Keratinocyte (primary cell): Measurements from ENCODE around the gene SHC1. TPM values are rescaled to one million over a fixed set of nuclear protein-coding genes. Genes with fewer than 3 reads are reported as not detected.

Experiments
- DNase-seq: peaks from one replicate; pipeline ENCODE4 v3.0.0-alpha.2; 2011; ENCODE audit warnings: low read depth, missing footprints, low spot score
- FAIRE-seq: peaks from 2 replicates; lab custom pipeline; 2011; peaks lifted over from hg19 to GRCh38; lab: Jason Lieb, UNC
- H2AFZ ChIP-seq: 2 replicates; pipeline ENCODE4 v1.6.0; 2012; ENCODE audit warnings: low read length, control low read depth, inconsistent platforms; ENCODE audit not compliant: control insufficient read depth
- H3K27ac ChIP-seq: 2 replicates; pipeline ENCODE4 v1.5.1; 2011; ENCODE audit warnings: low read length; ENCODE audit not compliant: control insufficient read depth, insufficient read depth
- H3K27me3 ChIP-seq: 3 replicates; pipeline ENCODE4 v1.6.0; 2011; ENCODE audit warnings: low read length; ENCODE audit not compliant: control insufficient read depth, insufficient read depth; ENCODE audit errors: extremely low read depth
- H3K36me3 ChIP-seq, 2 experiments: 2 replicates in 1 of 2; 3 replicates in 1 of 2; pipeline ENCODE4 v1.5.1; 2011; ENCODE audit warnings: low read length in 2 of 2, mild to moderate bottlenecking in 1 of 2; ENCODE audit not compliant: control insufficient read depth in 2 of 2, insufficient read depth in 2 of 2; ENCODE audit errors: extremely low read depth in 1 of 2
- H3K4me1 ChIP-seq: 3 replicates; pipeline ENCODE4 v1.5.1; 2011; ENCODE audit warnings: low read length; ENCODE audit not compliant: control insufficient read depth, insufficient read depth; ENCODE audit errors: extremely low read depth
- H3K4me2 ChIP-seq: 3 replicates; pipeline ENCODE4 v1.6.0; 2011; ENCODE audit warnings: low read depth, low read length; ENCODE audit not compliant: control insufficient read depth, insufficient read depth; ENCODE audit errors: extremely low read depth
- H3K4me3 ChIP-seq, 3 experiments: fragments of 200-600 bp in 1 of 3; sonication (generic) in 1 of 3; 2 replicates in 2 of 3; 3 replicates in 1 of 3; pipeline ENCODE4 v1.5.1; 2011 to 2016; ENCODE audit warnings: low read length in 3 of 3, mild to moderate bottlenecking in 3 of 3, control low read depth in 2 of 3, inconsistent platforms in 1 of 3, low read depth in 1 of 3, mixed read lengths in 1 of 3, mixed run types in 1 of 3, moderate library complexity in 1 of 3; ENCODE audit not compliant: control insufficient read depth in 2 of 3, insufficient read depth in 2 of 3; ENCODE audit errors: extremely low read depth in 1 of 3
- H3K79me2 ChIP-seq: 2 replicates; pipeline ENCODE4 v1.6.0; 2012; ENCODE audit warnings: low read length; ENCODE audit not compliant: control insufficient read depth, insufficient read depth
- H3K9ac ChIP-seq: 3 replicates; pipeline ENCODE4 v1.6.0; 2011; ENCODE audit warnings: low read length; ENCODE audit not compliant: control insufficient read depth, insufficient read depth; ENCODE audit errors: extremely low read depth
- H3K9me1 ChIP-seq: 3 replicates; pipeline ENCODE4 v1.6.0; 2011; ENCODE audit warnings: low read length; ENCODE audit not compliant: control insufficient read depth, insufficient read depth; ENCODE audit errors: extremely low read depth
- H3K9me3 ChIP-seq: 2 replicates; pipeline ENCODE4 v1.5.1; 2012; ENCODE audit warnings: low read depth, low read length; ENCODE audit not compliant: control insufficient read depth
- H4K20me1 ChIP-seq: 3 replicates; pipeline ENCODE4 v1.6.0; 2011; ENCODE audit warnings: low read length; ENCODE audit not compliant: control insufficient read depth, insufficient read depth; ENCODE audit errors: extremely low read depth
- CTCF ChIP-seq, 3 experiments: IDR thresholded peaks in 1 of 3; conservative IDR thresholded peaks in 1 of 3; optimal IDR thresholded peaks in 1 of 3; 2 replicates in 2 of 3; 3 replicates in 1 of 3; pipeline versions ENCODE3 to v1.5.1; 2011; ENCODE audit warnings: low read length in 3 of 3, mild to moderate bottlenecking in 3 of 3, moderate library complexity in 2 of 3, control low read depth in 1 of 3, inconsistent platforms in 1 of 3; ENCODE audit not compliant: insufficient read depth in 2 of 3; ENCODE audit errors: extremely low read depth in 1 of 3
- EZH2 ChIP-seq: IDR thresholded peaks from one replicate; pipeline ENCODE4 v1.6.1; 2012; ENCODE audit warnings: inconsistent platforms, mild to moderate bottlenecking, low read length, moderate library complexity
- dilution Hi-C: fragments of 300-500 bp; cut with MboI; formaldehyde crosslinking; loops from one replicate; pipeline ENCODE4 v1.7.0; 2020; ENCODE audit warnings: low sequenced_read_pairs; ENCODE audit not compliant: extremely low pct_ligation_motif_present
- polyA plus RNA-seq, 5 experiments: library from polyadenylated mRNA; depleted of rRNA in 3 of 5; stranded (reverse) in 3 of 5; stranded (forward) in 1 of 5; unstranded in 1 of 5; fragments of >200 nt; gene quantifications; 1 replicate in 1 of 5; 2 replicates in 3 of 5; 3 replicates in 1 of 5; pipeline versions ENCODE4 v1.2.1 to v1.2.3, GENCODE V29; 2011 to 2012; ENCODE audit warnings: missing spikeins in 2 of 5, low read depth in 1 of 5, low replicate concordance in 1 of 5

Gene SHC1
- polyA plus RNA-seq, 1 donor (not counting 4 experiments of a cell fraction or from before 2014, with no cell fraction given), result 245 TPM

- FAIRE-seq (no peak), DNase-seq (peak; percentile 97)
- no peaks in the 10 kb centered on the region for H3K9me1 ChIP-seq
- H3K4me1 ChIP-seq, result peaks cover 40% of the 10 kb centered on the region
- peak overlapping the region; percentile 72 for H3K27ac ChIP-seq
- no peaks in the 10 kb centered on the region for H3K27me3 ChIP-seq
- peak overlapping the region; percentile 75 for H3K9ac ChIP-seq
- TF ChIP-seq CTCF (optimal IDR thresholded peaks at IDR 0.05 in 1 of 3, IDR thresholded peaks at IDR 0.05 in 1 of 3, conservative IDR thresholded peaks at IDR 0.05 in 1 of 3; ENCODE audit: extremely low read depth in 1 of 3, insufficient read depth in 2 of 3, low read length in 3 of 3) (peak in 1 of 3 experiments; percentile 50), EZH2 (no peak)
- H3K79me2 ChIP-seq, result peaks cover 39% of the 10 kb centered on the region
- peaks cover under 1 to 7% of the 10 kb centered on the region in 2 experiments for H3K36me3 ChIP-seq
- no peaks in the 10 kb centered on the region for H4K20me1 ChIP-seq
- no peaks in the 10 kb centered on the region for H3K9me3 ChIP-seq
- peak overlapping the region; percentile 90 for H2AFZ ChIP-seq
- peak overlapping the region; percentile 76 to 87 (median 83) for H3K4me3 ChIP-seq
- peak overlapping the region; percentile 87 for H3K4me2 ChIP-seq
- dilution Hi-C loops, result no loop called here
Measured at GRCh38 chr1:155001675-155002463, 31.3 kb upstream of the SHC1 start.

GRCh38 chr1:155001425-155001674 lies 30.8 kb upstream of the SHC1 start:
- dilution Hi-C loops, result no loop called here
- Histone ChIP-seq H3K79me2 (peaks cover 34% of the 10 kb centered on the region), H2AFZ (no peak overlapping the region), H4K20me1 (no peaks in the 10 kb centered on the region), H3K36me3 (peaks cover 0 to 4% of the 10 kb centered on the region in 2 experiments), H3K9me1 (no peaks in the 10 kb centered on the region), H3K4me2 (peak overlapping the region; percentile 87), H3K4me1 (peaks cover 35% of the 10 kb centered on the region), H3K4me3 (peak overlapping the region; percentile 76 to 87 (median 83)), H3K27ac (peak overlapping the region; percentile 72), H3K27me3 (no peaks in the 10 kb centered on the region), H3K9me3 (no peaks in the 10 kb centered on the region), H3K9ac (peak overlapping the region; percentile 75)
- TF ChIP-seq EZH2, result no peak
- TF ChIP-seq CTCF (optimal IDR thresholded peaks at IDR 0.05 in 1 of 3, IDR thresholded peaks at IDR 0.05 in 1 of 3, conservative IDR thresholded peaks at IDR 0.05 in 1 of 3; ENCODE audit: extremely low read depth in 1 of 3, insufficient read depth in 2 of 3, low read length in 3 of 3), result no peak
- DNase-seq, result no peak
- FAIRE-seq, result no peak
